HepG2 (cell line): Measurements from ENCODE around the gene PYGB. TPM values are rescaled to one million over a fixed set of nuclear protein-coding genes. Genes with fewer than 3 reads are reported as not detected.

ENCODE experiments used
- ATF7 ChIP-seq, 2 experiments: fragments of 450-650 bp in 1 of 2; sonication (generic) in 1 of 2; formaldehyde crosslinking in 1 of 2; IDR thresholded peaks; 2 replicates each; pipeline versions ENCODE4 v1.4.0 to v1.6.1; 2016 to 2020; ENCODE audit warnings: antibody characterized with exemption in 1 of 2, mild to moderate bottlenecking in 1 of 2, missing genetic modification reagents in 1 of 2
- BRCA1 ChIP-seq: sonication (generic); formaldehyde crosslinking; IDR thresholded peaks from 2 replicates; pipeline ENCODE4 v1.4.0; 2020; ENCODE audit warnings: missing genetic modification reagents
- CENPT ChIP-seq: sonication (generic); formaldehyde crosslinking; IDR thresholded peaks from 2 replicates; pipeline ENCODE4 v1.8.0; 2022; ENCODE audit warnings: low read depth, mild to moderate bottlenecking, moderate library complexity, missing genetic modification reagents
- CENPX ChIP-seq: sonication (generic); formaldehyde crosslinking; IDR thresholded peaks from 2 replicates; pipeline ENCODE4 v1.9.0; 2021; ENCODE audit warnings: mild to moderate bottlenecking, missing genetic modification reagents, moderate library complexity
- CHD4 ChIP-seq: fragments of 200-600 bp; sonication (generic); IDR thresholded peaks from 2 replicates; pipeline ENCODE4 v1.7.0; 2017; ENCODE audit warnings: mild to moderate bottlenecking, low read length, borderline replicate concordance
- CREM ChIP-seq, 2 experiments: sonication (generic) in 1 of 2; formaldehyde crosslinking in 1 of 2; IDR thresholded peaks; 2 replicates each; pipeline versions ENCODE4 v1.4.0 to v1.6.1; 2016 to 2020; ENCODE audit warnings: antibody characterized with exemption in 1 of 2, mild to moderate bottlenecking in 1 of 2, missing genetic modification reagents in 1 of 2
- EEA1 ChIP-seq: sonication (generic); formaldehyde crosslinking; IDR thresholded peaks from 2 replicates; pipeline ENCODE4 v1.5.1; 2020; ENCODE audit warnings: mild to moderate bottlenecking, missing genetic modification reagents, borderline replicate concordance
- PAF1 ChIP-seq: IDR thresholded peaks from 2 replicates; pipeline ENCODE4 v1.6.1; 2016; ENCODE audit warnings: missing genetic modification reagents, missing compliant biosample characterization
- PCBP2 ChIP-seq: fragments of 200-400 bp; formaldehyde crosslinking; optimal IDR thresholded peaks from 2 replicates; pipeline ENCODE3; 2018; ENCODE audit warnings: low read length, low read depth; ENCODE audit not compliant: poor library complexity, severe bottlenecking
- PHF20 ChIP-seq: sonication (generic); formaldehyde crosslinking; IDR thresholded peaks from 2 replicates; pipeline ENCODE4 v1.5.0; 2020; ENCODE audit warnings: mild to moderate bottlenecking, missing genetic modification reagents
- POLR2G ChIP-seq: fragments of 200-400 bp; formaldehyde crosslinking; IDR thresholded peaks from 2 replicates; pipeline ENCODE4 v1.6.1; 2018; ENCODE audit warnings: mild to moderate bottlenecking, low read depth, low read length, moderate library complexity
- PPARG ChIP-seq: conservative IDR thresholded peaks from 2 replicates; pipeline ENCODE4 v1.6.1; 2016; ENCODE audit warnings: missing biosample characterization, missing genetic modification reagents
- RFX5 ChIP-seq: IDR thresholded peaks from 2 replicates; pipeline ENCODE4 v1.6.1; 2011; ENCODE audit warnings: low read depth, low read length, improper control_type of control experiment
- RFXAP ChIP-seq: sonication (generic); formaldehyde crosslinking; IDR thresholded peaks from 2 replicates; pipeline ENCODE4 v1.4.0; 2020; ENCODE audit warnings: missing genetic modification reagents, borderline replicate concordance
- TBX3 ChIP-seq: fragments of 450-650 bp; IDR thresholded peaks from 2 replicates; pipeline ENCODE4 v1.6.1; 2017; ENCODE audit warnings: antibody characterized with exemption, mild to moderate bottlenecking, inconsistent platforms, borderline replicate concordance
- TEAD2 ChIP-seq: sonication (generic); formaldehyde crosslinking; IDR thresholded peaks from 2 replicates; pipeline ENCODE4 v1.9.0; 2021; ENCODE audit warnings: missing genetic modification reagents
- ZBTB10 ChIP-seq: sonication (generic); formaldehyde crosslinking; IDR thresholded peaks from 2 replicates; pipeline ENCODE4 v1.4.0; 2020; ENCODE audit warnings: missing genetic modification reagents, borderline replicate concordance
- ZBTB7B ChIP-seq: sonication (generic); formaldehyde crosslinking; IDR thresholded peaks from 2 replicates; pipeline ENCODE4 v1.4.0; 2020; ENCODE audit warnings: missing genetic modification reagents
- ZMAT3 ChIP-seq: sonication (generic); formaldehyde crosslinking; conservative IDR thresholded peaks from 2 replicates; pipeline ENCODE4 v1.7.0; 2021; ENCODE audit warnings: missing genetic modification reagents
- ZNF274 ChIP-seq: sonication (generic); formaldehyde crosslinking; IDR thresholded peaks from 2 replicates; pipeline ENCODE4 v1.5.1; 2020; ENCODE audit warnings: mild to moderate bottlenecking, missing genetic modification reagents
- ZNF350 ChIP-seq: sonication (generic); formaldehyde crosslinking; IDR thresholded peaks from 2 replicates; pipeline ENCODE4 v1.4.0; 2020; ENCODE audit warnings: mild to moderate bottlenecking, low read depth, missing genetic modification reagents, borderline replicate concordance
- ZNF432 ChIP-seq: sonication (generic); formaldehyde crosslinking; IDR thresholded peaks from 2 replicates; pipeline ENCODE4 v1.5.0; 2020; ENCODE audit warnings: missing genetic modification reagents, mild to moderate bottlenecking, borderline replicate concordance
- ZNF572 ChIP-seq: sonication (generic); formaldehyde crosslinking; IDR thresholded peaks from 2 replicates; pipeline ENCODE4 v1.5.1; 2020; ENCODE audit warnings: mild to moderate bottlenecking, missing genetic modification reagents
- ZNF740 ChIP-seq: sonication (generic); formaldehyde crosslinking; IDR thresholded peaks from 2 replicates; pipeline ENCODE4 v1.4.0; 2020; ENCODE audit warnings: missing genetic modification reagents
- ZNF766 ChIP-seq: sonication (generic); formaldehyde crosslinking; IDR thresholded peaks from 2 replicates; pipeline ENCODE4 v1.5.0; 2020; ENCODE audit warnings: missing genetic modification reagents, borderline replicate concordance
- ZNF788 ChIP-seq: sonication (generic); formaldehyde crosslinking; IDR thresholded peaks from 2 replicates; pipeline ENCODE4 v1.5.0; 2020; ENCODE audit warnings: mild to moderate bottlenecking, missing genetic modification reagents, borderline replicate concordance
- polyA plus RNA-seq, 8 experiments: library from polyadenylated mRNA; depleted of rRNA in 3 of 8; stranded (reverse) in 7 of 8; unstranded in 1 of 8; fragments of >200 nt; fragmentation: Illumina TruSeq in 4 of 8; extraction: Trizol in 4 of 8; gene quantifications; 2 replicates each; pipeline versions ENCODE4 v1.2.1 to v1.2.3, GENCODE V29; 2011 to 2016; ENCODE audit warnings: low read depth in 4 of 8, missing spikeins in 1 of 8, mixed read lengths in 1 of 8; ENCODE audit not compliant: insufficient read depth in 1 of 8
- total RNA-seq, 5 experiments: library from RNA; depleted of rRNA; stranded (reverse); fragments of >200 nt; fragmentation: Illumina TruSeq; extraction: Trizol; gene quantifications; 2 replicates each; pipeline ENCODE4 v1.2.3, GENCODE V29; 2016; ENCODE audit warnings: low read depth in 1 of 5

Gene PYGB
- total and polyA plus RNA-seq, 2 of the 13 experiments (the other 11 are each of a cell fraction or from before 2014, with no cell fraction given) = 24.2 to 86.3 TPM

GRCh38 chr20:25309395-25310267 lies 61.7 kb downstream of the PYGB start (continued):
- no peak; the same call in 1 of the 2 replicates for TF ChIP-seq CENPT (CRISPR knock-in tag)
- no peak for TF ChIP-seq ZNF432 (CRISPR knock-in tag)
- TF ChIP-seq PCBP2 = no peak
- 0 out of 2 replicates have a peak, but pooled peaks have one; percentile 35 for TF ChIP-seq ZNF788 (CRISPR knock-in tag)
- TF ChIP-seq ZNF274 (CRISPR knock-in tag) = 0 out of 2 replicates have a peak, but pooled peaks have one; percentile 16
- TF ChIP-seq ZBTB10 (CRISPR knock-in tag) = peak; percentile 69; the same call in 1 of the 2 replicates
- 0 out of 2 replicates have a peak, but pooled peaks have one; percentile 58 for TF ChIP-seq TEAD2
- no peak for TF ChIP-seq ZNF740 (CRISPR knock-in tag)
- TF ChIP-seq POLR2G = peak; percentile 70
- TF ChIP-seq ZNF350 = peak; percentile 55
- no peak for TF ChIP-seq PAF1 (CRISPR knock-in tag)
- no peak for TF ChIP-seq RFXAP
- no peak for TF ChIP-seq ZNF766 (CRISPR knock-in tag)
- no peak; the same call in 1 of the 2 replicates for TF ChIP-seq ZMAT3 (CRISPR knock-in tag)
- peak; percentile 67 for TF ChIP-seq CREM (IDR thresholded peaks at IDR 0.05)
- TF ChIP-seq CREM (CRISPR knock-in tag; IDR thresholded peaks at IDR 0.05) = no peak
- TF ChIP-seq CHD4 = peak; percentile 94; the same call in 1 of the 2 replicates
- no peak; the same call in 1 of the 2 replicates for TF ChIP-seq ATF7 (IDR thresholded peaks at IDR 0.05)
- no peak; the same call in 1 of the 2 replicates for TF ChIP-seq ATF7 (CRISPR knock-in tag; IDR thresholded peaks at IDR 0.05)
- TF ChIP-seq EEA1 (CRISPR knock-in tag) = no peak; the same call in 1 of the 2 replicates
- no peak for TF ChIP-seq BRCA1
- TF ChIP-seq CENPX = no peak
- TF ChIP-seq TBX3 = peak; percentile 48; the same call in 1 of the 2 replicates
- no peak for TF ChIP-seq PPARG
- TF ChIP-seq ZBTB7B = peak; percentile 90
- no peak for TF ChIP-seq PHF20
- TF ChIP-seq RFX5 = no peak
- TF ChIP-seq ZNF572 = no peak
